Measurements from ENCODE around the gene BRWD1. TPM values are rescaled to one million over a fixed set of nuclear protein-coding genes. Genes with fewer than 3 reads are reported as not detected.
A peak's percentile ranks its signal among the peaks of the same experiment; 100 is the strongest.

BRWD1 gene
- total RNA-seq, 2 experiments from 2014 or later = 27.9 to 29.3 TPM

DNA sequence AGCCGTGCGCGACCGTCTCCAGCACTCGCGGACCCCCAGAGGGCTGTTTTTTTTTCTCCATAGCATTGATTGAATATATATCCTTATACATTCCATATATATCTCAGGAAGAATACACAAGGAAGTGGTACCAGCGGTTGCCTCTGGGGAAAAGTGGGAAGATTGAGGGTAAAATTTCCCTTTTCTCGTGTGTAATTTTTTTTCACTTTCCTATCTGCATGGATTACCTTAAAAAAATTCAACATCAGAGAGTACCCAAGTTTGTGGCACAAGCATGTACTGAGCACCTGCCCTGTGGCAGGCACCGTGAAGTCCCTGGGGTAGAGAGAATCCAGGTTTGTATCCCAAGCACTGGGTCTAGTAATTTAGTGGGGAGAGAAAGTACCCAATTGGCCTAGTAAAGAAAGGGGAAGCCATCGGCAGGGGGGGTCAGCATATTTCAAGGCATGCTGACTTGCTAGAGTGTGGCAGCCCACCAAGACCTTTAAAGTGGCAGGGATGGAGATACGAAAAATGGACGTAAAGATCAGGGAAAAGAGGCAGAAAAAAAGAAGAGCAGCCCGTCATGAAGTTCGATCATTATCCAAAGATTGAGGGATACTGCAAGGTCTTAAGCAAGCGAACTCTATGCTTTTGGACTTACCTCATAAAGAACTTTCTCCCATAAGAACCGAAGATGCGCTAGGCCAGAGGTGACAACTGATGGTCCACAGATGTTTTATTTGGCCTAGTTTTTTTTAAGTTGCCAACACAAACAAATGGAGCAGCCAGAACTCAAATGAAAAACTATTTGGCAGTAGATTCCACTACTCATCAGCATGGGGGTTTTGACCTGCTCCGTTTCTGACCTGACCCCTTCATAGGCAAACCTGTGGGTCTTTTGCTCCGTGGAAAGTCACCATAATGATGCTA lies 36.9 kb upstream of the BRWD1 start:
- H3K4me1 Mint-ChIP-seq (ENCODE audit: low read depth) = peaks cover 25% of the 10 kb centered on the region
- no peaks in the 10 kb centered on the region for H3K9me3 Mint-ChIP-seq
- ChIA-PET POLR2A (interaction anchor here (0.5 to 5.5 kb wide), 5 partner anchors 13 to 472 kb away, joined by 3 to 111 read pairs (median 9); partner anchors contain the start of gene BRWD1), CTCF (interaction anchor here (0.8 to 0.9 kb wide), 2 partner anchors 37 to 91 kb away, joined by 3 to 4 read pairs; no protein-coding TSS in a partner anchor)
- H3K27ac Mint-ChIP-seq = peak overlapping the region; percentile 100
- ATAC-seq (no peak), DNase-seq (no peak)
- intact Hi-C loops (cut with micrococcal nuclease) = no loop called here
- peak overlapping the region; percentile 92 for H3K4me3 Mint-ChIP-seq
- H3K27me3 Mint-ChIP-seq = no peaks in the 10 kb centered on the region
- TF ChIP-seq, protein P1, sequence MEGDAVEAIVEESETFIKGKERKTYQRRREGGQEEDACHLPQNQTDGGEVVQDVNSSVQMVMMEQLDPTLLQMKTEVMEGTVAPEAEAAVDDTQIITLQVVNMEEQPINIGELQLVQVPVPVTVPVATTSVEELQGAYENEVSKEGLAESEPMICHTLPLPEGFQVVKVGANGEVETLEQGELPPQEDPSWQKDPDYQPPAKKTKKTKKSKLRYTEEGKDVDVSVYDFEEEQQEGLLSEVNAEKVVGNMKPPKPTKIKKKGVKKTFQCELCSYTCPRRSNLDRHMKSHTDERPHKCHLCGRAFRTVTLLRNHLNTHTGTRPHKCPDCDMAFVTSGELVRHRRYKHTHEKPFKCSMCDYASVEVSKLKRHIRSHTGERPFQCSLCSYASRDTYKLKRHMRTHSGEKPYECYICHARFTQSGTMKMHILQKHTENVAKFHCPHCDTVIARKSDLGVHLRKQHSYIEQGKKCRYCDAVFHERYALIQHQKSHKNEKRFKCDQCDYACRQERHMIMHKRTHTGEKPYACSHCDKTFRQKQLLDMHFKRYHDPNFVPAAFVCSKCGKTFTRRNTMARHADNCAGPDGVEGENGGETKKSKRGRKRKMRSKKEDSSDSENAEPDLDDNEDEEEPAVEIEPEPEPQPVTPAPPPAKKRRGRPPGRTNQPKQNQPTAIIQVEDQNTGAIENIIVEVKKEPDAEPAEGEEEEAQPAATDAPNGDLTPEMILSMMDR (IDR thresholded peaks at IDR 0.05) = no peak
- peaks cover 22% of the 10 kb centered on the region for H3K36me3 Mint-ChIP-seq (ENCODE audit: low read depth)

DNA sequence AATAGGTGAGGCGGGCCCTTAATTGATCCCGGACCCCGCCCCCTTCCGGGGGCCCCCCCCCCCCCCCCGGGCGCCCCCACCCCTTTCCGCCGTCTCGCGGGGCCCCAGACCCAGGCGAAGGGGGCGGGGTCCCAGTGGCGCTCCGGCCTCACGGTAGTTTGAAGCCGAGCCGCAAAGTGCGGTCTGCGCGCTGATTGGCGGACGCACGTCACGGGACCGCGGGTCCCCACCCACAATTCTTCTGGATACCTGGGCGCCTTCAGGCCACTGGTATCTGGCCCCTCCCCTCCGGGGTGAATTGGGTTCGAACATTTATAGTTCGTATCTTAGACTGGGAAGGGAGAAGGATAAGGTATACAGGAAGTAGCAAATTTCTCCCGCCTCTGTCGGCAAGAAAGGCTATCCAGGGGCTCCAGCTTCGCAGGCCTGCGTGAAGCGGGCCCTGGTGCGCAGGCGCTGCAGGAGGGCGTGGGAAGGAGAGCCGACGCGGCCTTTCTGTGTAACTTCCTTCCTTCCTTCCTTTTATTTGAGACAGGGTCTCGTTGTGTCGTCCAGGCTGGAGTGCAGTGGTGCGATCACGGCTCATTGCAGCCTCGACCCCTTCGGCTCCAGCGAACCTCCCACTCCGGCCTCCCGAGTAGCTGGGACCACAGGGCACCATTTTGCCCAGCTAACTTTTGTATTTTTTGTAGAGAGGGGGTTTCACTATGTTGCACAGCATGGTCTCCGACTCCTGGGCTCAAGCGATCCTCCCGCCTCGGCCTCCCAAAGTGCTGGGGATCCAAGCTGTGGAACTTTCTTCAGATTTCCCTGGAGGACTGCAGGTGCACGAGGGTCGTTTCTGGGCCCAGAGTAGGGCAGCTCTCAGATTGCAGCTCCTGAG lies 36.0 kb upstream of the BRWD1 start:
- DNase-seq (peak; percentile 98), ATAC-seq (peak; percentile 87)
- Mint-ChIP-seq H3K27me3 (no peaks in the 10 kb centered on the region), H3K4me3 (peak overlapping the region; percentile 92), H3K27ac (peak overlapping the region; percentile 100), H3K36me3 (ENCODE audit: low read depth) (peaks cover 30% of the 10 kb centered on the region), H3K4me1 (ENCODE audit: low read depth) (peaks cover 32% of the 10 kb centered on the region), H3K9me3 (no peaks in the 10 kb centered on the region)
- POLR2A ChIA-PET = interaction anchor here (0.5 to 5.5 kb wide), 8 partner anchors 14 to 471 kb away, joined by 3 to 111 read pairs (median 8); partner anchors contain the start of genes BRWD1 and PSMG1
- TF ChIP-seq, protein P1 (IDR thresholded peaks at IDR 0.05) = no peak
- intact Hi-C loops (cut with micrococcal nuclease) = loop anchor here (5.0 kb wide), 1 partner anchor 38 kb away; no protein-coding TSS in a partner anchor
- CTCF ChIA-PET = interaction anchor here (0.6 to 2.9 kb wide), 4 partner anchors 31 to 92 kb away, joined by 3 to 9 read pairs (median 4); a partner anchor contains a TSS

DNA sequence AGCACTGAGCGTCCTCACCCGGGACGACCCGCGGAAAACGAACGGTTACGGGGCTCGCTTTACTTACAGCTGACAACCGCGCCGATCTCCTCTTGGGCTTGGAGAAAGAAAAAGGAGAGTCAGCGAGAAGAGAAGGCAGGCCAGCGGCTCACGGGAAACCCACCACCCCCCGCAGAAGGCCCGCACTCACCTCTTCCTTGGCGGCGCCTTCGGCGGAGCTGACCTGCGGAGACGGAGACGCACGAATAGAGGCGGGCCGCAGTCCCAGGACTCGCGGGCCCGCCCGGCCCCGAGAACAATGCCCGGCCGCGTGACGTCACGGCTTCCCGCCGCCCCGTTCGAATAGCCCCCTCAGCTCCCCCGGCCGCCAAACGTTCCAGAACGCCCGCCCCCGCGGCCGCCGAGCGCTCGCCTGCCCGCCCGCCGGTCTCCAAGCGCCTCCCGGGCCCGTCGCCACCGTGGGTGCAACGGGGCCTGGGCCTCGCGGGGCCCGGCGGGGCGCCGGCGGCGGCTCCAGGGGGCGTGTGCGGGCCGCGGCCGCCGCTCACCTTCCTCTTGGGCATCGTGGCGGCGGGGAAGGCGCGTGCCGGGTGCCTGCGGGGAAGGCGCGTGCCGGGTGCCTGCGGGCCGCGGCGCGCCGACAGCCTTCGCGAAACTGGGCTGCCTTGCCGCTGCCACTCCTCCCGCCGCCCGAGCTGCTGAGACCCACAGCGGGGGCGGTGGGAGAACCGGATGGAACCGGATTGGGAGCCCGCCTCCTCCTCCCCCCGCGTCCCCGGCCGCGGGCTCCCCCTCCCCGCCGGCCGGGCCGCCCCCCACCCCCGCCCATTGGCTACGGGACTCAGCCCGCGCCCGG lies 35.2 kb upstream of the BRWD1 start, which contains the start of gene HMGN1:
HMGN1 (minus strand) TSS at position 734 of the 856 bp plus-strand sequence; CDS start at position 563, 171 bp downstream.
- H3K4me1 Mint-ChIP-seq (ENCODE audit: low read depth) = peaks cover 33% of the 10 kb centered on the region
- ChIA-PET CTCF (interaction anchor here (0.6 to 2.9 kb wide), 6 partner anchors 10 to 93 kb away, joined by 3 to 9 read pairs (median 5); a partner anchor contains a TSS), POLR2A (interaction anchor here (0.8 to 5.5 kb wide), 17 partner anchors 9 to 171 kb away, joined by 3 to 111 read pairs (median 5); partner anchors contain the start of genes BRWD1 and PSMG1)

DNA sequence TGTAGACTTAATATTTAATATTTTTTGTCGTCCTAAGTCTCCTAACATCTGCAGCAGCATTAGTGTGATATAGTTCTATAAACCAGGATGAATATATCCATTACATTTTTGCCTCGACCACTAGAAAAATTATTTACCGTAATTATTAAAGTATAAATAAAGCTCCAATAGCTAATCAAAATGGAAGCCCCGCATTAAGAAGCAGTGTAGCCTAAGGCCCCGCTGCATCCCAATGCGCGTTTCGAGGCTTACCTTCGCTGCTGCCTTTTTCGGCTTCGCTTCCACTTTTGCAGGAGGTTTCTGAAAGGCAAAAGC lies 34.6 kb upstream of the BRWD1 start:
- ChIA-PET CTCF (interaction anchor here (1.0 to 2.9 kb wide), 5 partner anchors 10 to 93 kb away, joined by 3 to 9 read pairs (median 5); no protein-coding TSS in a partner anchor), POLR2A (interaction anchor here (0.8 to 5.5 kb wide), 15 partner anchors 9 to 171 kb away, joined by 3 to 111 read pairs (median 5); partner anchors contain the start of genes BRWD1 and PSMG1)
- DNase-seq (no peak), ATAC-seq (no peak)
- Mint-ChIP-seq H3K36me3 (ENCODE audit: low read depth) (peaks cover 41% of the 10 kb centered on the region), H3K27ac (peak overlapping the region; percentile 92), H3K4me1 (ENCODE audit: low read depth) (peaks cover 33% of the 10 kb centered on the region), H3K4me3 (peak overlapping the region; percentile 83), H3K27me3 (no peaks in the 10 kb centered on the region), H3K9me3 (no peaks in the 10 kb centered on the region)
- TF ChIP-seq, protein P1 (IDR thresholded peaks at IDR 0.05) = no peak
- intact Hi-C loops (cut with micrococcal nuclease) = loop anchor here (5.0 kb wide), 1 partner anchor 39 kb away; no protein-coding TSS in a partner anchor

More for the DNA sequence above, 35.2 kb upstream of the BRWD1 start, which contains the start of gene HMGN1:
- peaks cover 35% of the 10 kb centered on the region for H3K36me3 Mint-ChIP-seq (ENCODE audit: low read depth)
- no peaks in the 10 kb centered on the region for H3K27me3 Mint-ChIP-seq
- intact Hi-C loops (cut with micrococcal nuclease) = loop anchor here (5.0 kb wide), 1 partner anchor 39 kb away; no protein-coding TSS in a partner anchor
- H3K9me3 Mint-ChIP-seq = no peaks in the 10 kb centered on the region
- TF ChIP-seq, protein P1 (IDR thresholded peaks at IDR 0.05) = no peak
- DNase-seq (peak; percentile 92), ATAC-seq (peak; percentile 31)
- H3K4me3 Mint-ChIP-seq = peak within 1 kb of the TSS; percentile 92
- H3K27ac Mint-ChIP-seq = peak within 1 kb of the TSS; percentile 100
